MV-4-11 (cell line): ENCODE measurements around the gene TPR.
"Not testable (repeated sequence)": the region's sequence is repeated elsewhere in the genome, so short reads cannot be mapped to it uniquely, and the experiment has no call there.

Source experiments
- DNase-seq: peaks from one replicate; lab custom pipeline; 2025; lab: John Stamatoyannopoulos, UW

Gene TPR

DNA sequence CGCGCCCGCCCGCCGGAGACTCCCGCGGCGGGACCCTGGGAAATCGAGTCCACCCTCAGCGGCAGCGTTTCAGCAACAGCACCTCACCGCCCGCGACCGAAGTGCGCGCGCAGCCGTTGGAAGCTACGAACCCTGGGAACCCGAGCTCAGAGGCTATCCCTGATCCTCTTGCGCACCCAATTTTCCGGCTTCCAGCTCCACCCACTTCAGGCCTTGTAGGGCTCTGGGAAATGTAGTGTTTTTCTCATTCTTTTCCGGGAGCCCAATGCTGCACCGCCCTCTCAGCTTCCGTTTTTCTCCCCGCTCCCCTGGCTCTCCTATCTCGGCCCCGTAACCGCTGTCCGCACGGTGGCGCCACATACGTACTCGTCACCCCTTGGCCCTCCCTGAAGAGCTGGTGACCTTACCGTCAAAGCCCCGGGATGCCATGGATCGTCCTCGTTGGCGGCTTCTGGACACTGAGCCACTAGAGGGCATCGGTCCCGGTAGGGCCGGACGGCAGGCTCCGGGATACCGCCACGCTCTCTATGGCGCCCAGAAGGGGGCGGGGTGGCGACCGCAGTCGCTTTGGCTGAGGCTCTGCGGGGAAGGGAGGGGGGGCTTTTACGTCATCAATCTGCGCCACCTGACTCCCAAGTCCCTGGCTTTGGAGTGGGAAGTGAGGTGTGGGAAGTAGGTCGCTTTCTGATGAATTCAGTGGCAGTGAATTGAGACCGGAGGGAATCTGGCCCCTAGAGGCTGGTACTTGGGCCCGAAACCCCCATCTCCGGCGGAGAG lies at the start of gene TPR, which contains the start of gene ODR4:
TPR (minus strand) TSS at position 102 of the 777 bp plus-strand sequence. CDS start 225 bp downstream, outside the sequence.
ODR4 (plus strand) TSS at position 687 of the 777 bp plus-strand sequence. CDS start 3,948 bp downstream, outside the sequence.
- DNase-seq: peak; percentile 99

DNA sequence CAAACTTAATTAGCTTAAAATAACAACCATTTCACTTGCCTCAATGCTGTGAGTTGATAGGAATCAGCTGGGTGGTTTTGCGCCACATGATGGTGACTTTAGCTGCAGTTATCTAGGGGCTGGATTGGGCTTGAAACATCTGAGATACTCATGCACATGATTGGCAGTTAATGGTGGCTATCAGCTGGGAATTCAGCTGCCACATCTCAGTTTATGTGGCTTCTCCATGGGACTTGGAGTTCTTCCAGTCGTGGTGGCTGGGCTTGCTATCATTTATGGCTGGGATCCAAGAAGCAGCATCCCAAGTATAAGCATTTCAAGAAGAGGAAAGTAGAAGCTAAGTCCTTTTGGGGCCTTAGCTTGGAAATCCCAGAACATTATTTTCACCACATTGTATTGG lies 49.5 kb upstream of the TPR start:
- DNase-seq: no peak

DNA sequence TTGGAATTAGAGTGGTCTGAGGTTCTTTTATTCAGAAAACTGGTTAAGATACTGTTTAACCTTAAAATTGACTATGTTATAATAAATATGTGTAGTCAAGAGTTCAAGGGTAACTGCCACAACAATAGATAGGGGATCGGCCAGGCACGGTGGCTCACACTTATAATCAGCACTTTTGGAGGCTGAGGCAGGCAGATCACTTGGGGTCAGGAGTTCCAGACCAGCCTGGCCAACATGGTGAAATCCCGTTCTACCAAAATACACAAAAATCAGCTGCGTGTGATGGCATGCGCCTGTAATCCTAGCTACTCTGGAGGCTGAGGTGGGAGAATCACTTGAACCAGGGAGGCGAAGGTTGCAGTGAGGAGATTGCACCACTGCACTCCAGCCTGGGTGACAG lies 46.4 kb upstream of the TPR start:
- no peak for DNase-seq

DNA sequence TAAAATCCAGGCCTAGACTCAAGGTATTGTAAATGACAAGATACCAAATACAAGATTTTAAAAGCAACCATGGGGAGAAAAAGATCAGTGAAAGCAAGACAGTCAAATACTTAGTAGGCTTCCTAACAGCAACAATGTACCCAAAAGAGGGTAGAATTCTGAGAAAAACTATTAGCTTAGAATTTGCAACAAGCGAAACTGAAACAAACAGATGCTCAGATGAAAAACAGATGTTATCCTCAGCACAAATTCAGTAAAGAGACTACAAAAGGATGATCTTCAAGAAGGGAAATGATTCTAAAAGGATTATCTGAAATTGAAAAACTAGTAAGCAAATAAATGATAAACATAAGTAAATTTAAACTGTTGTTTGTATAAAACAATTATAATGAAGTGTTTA lies 45.9 kb upstream of the TPR start:
- DNase-seq: peak; percentile 62

DNA sequence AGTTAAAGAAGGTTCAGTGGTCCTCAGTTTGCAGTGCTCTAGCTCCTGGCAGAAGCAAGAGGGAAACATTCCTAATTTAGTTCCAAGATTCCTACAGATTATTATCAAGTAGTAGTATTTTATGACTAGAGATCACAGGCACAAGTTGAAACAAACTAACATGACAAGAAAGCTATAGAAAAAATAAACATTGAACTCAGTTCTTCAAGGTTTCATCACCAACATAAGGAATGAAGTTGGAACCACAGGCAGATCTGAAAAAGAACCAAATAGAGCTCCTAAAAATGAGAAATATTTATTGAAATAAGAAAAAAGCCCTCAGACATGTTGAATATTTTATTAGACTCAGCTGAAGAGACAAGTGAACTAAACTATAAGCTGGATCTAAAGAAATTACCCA lies 45.3 kb upstream of the TPR start:
- no peak for DNase-seq

DNA sequence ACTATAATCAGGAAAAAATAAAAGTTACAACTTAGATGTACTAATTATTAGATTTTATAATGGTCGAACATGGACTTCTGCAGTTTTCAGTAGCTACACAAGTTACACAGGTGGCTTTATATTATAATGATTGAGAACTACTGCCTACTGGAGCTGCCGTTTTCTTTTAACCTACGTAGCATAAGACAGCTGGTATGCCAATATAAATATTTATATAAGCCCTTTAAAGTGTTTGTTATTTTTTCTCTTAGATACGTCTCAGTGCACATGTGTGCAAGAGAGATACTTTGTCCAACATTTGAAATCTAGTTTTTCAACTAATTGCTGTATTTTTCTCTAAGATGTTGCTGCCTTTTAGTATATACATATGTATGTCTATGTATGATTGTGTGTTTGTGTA lies 43.5 kb upstream of the TPR start:
- no peak for DNase-seq

DNA sequence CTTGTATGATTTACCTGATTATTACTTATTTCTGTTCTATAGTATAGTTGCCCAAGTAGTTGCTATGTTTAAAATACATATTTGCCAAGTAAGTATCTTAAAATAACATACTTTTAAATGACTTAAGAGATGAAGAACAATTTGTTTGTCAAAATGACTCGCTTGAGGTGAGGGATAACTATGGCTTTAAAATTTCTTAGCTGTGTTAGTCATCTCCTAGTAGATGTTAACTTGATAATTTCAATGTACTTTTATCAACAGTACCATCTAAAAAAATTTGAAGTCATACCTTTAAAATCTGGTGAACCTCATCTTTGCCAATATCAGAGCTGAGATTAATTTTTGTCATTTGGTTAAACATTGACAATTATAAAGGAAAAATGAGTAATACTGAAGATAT lies 38.3 kb upstream of the TPR start:
- no peak for DNase-seq

DNA sequence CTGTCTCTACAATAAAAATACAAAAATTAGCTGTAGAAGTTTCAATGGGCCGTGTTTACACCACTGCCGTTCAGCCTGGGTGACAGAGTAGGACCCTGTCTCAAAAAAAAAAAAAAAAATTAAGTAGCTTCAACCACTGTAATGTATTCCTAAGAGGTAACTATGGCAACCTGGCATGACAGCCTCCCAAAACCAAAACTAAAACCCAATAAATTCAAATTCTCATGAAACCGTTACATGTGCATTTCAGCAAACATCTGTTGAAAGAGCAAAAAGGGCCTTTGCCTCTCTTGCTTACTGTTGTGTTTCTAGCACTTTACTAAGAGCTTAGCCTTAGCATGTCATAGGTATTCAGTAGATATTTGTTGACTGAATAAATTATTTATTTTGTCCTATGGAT lies 34.0 kb upstream of the TPR start:
- DNase-seq: no peak

DNA sequence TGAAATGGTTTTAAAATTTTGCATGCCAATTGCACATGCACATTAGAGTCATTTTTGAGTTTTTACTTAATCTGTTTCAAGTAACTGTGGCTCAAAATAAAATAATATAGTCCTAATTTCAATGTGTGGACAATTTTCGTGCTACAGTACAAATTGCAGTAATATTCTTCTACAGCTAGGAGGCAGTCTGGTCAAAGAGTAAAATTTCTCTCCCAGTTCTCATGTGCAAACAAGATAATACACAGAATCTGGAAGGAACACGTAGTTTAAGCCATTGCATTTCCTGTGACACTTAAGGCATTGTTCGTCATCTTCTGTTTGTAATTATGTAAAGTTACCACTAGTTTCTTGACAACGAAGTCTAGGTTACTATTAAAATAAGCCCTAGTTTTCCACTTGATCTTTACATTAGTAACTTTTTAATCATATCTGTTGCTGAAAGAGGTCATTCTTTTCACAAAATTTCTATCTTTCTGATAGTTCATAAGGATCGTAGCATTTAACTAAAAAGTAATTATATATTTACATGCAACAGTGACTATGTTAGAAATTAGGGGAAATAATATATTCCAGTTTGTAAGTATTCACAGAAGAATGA lies 29.5 kb upstream of the TPR start:
- peak; percentile 78 for DNase-seq

DNA sequence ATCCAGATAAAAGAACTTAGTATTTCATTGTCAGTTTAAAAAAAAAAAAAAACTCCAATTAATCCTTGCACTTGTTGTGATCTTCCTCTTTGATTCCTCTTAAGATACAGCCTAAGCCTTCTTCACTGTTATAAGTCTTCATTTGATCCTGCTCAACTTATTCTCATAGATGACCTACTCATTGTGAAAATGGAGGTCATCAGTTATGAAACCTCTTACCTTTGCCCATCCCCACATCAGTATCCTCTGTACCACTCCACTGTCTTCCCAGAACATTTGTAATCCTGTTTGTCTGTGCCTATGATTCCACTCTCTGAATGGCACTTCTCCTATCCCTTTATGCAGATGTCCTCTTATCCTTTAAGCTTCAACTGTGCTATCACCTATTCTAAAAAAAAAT lies 28.6 kb upstream of the TPR start:
- no peak for DNase-seq

DNA sequence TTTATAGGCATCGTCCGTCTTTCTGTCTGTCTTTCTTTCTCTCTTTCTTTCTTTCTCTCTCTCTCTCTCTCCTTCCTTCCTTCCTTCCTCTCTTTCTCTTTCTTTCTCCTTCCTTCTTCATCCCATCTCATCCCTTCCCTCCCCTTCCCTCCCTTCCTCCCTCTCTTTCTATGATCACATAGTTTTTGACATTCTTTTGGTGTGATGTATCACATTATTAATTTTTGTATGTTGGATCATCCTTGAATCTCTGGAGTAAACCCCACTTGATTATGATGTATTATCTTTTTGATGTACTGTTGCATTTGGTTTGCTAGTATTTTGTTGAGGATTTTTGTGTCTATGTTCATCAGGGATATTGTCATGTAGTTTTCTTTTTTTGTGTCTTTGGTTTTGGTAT lies 26.4 kb upstream of the TPR start:
- DNase-seq: not testable (repeated sequence)

DNA sequence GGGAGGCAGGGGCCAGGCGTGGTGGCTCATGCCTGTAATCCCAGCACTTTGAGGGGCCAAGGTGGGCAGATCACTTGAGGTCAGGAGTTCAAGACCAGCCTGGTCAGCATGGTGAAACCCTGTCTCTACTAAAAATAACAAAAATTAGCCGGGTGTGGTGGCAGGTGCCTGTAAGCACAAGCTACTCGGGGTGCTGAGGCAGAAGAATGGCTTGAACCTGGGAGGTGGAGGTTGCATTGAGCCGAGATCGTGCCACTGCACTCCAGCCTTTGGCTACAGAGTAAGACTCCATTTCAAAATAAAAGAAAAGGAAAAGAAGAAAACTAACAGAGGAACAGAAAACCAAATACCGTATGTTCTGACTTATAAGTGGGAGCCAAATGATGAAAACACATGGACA lies 17.7 kb upstream of the TPR start:
- DNase-seq: not testable (repeated sequence)

DNA sequence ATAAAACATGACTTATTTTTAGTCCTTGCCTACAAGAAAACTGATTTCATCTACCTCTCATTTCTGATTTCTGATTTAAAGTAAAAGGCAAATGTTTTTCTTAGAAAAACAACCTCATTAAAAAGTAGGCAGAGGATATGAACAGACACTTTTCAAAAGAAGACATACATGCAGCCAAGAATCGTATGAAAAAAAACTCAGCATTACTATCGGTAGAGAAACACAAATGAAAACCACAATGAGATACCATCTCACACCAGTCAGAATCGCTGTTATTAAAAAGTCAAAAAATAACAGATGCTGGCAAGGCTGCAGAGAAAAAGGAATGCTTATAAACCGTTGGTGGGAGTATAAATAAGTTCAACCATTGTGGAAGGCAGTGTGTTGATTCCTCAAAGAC lies 16.8 kb upstream of the TPR start:
- DNase-seq: no peak

DNA sequence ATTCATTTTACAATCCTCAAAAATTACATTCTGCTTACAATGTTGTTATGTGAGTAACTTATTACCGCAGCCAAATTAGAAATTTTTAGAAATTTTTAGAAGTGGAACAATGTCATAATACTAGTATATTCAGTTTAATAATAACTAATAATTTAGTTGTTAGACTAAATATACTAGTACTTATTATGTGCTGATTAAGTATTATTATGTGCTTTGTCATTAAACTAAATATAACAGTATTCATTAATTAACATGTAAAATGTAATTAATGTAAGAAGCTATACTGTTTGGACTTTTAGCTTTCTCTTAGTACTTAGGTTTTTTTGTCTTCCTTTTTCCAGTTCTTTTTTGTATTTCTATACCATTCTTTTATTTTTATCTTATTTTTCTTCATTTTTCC lies 15.9 kb upstream of the TPR start:
- DNase-seq: no peak

DNA sequence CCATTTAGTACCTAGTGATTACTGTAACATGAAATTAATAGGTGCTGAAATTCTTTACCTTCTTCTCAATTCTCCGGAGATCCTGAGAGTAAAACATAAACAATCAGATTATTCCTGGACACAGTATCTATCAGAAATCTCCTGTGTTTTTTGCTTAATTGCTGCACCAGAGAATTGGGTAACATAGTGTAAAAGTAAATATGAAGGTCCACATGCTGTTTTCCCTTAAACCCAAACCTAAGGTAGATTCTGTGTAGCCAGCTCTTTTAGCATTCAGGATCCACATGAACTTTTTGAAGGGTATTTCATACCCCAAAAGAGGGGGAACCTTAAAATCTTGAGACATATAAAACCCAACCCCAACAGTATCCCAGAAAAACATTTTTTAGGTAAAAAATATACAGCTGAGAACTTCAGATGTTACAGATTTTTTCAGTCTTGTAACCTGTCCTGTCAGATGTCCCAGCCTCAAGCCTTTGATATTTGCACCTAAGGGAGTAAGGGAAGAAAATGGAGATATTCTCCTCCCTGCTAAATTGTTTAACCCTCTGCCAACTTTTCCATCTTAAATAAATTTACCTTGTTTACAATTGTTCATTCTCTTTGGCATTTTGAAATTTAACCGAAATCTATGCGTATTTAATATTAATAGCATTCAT lies 11.8 kb upstream of the TPR start:
- DNase-seq: no peak

DNA sequence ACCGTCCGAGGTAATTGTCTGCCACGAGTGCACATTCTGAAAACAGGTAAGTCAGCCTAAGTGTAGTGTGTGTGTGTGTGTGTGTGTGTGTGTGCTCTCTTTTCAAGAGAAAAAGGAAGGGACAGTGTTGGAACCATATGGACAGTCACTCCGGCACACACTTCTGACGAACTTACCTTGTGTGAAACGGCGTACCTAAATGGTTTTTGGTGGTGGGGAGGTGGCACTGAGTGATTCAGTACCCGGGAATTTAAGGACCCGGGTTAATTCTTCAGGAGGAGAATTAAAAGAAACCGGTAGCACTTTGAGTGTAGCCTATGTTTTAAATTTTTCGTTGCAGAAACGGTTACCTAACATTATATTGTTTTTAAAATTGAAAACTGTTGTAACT lies 871 bp upstream of the TPR start:
- DNase-seq: no peak

DNA sequence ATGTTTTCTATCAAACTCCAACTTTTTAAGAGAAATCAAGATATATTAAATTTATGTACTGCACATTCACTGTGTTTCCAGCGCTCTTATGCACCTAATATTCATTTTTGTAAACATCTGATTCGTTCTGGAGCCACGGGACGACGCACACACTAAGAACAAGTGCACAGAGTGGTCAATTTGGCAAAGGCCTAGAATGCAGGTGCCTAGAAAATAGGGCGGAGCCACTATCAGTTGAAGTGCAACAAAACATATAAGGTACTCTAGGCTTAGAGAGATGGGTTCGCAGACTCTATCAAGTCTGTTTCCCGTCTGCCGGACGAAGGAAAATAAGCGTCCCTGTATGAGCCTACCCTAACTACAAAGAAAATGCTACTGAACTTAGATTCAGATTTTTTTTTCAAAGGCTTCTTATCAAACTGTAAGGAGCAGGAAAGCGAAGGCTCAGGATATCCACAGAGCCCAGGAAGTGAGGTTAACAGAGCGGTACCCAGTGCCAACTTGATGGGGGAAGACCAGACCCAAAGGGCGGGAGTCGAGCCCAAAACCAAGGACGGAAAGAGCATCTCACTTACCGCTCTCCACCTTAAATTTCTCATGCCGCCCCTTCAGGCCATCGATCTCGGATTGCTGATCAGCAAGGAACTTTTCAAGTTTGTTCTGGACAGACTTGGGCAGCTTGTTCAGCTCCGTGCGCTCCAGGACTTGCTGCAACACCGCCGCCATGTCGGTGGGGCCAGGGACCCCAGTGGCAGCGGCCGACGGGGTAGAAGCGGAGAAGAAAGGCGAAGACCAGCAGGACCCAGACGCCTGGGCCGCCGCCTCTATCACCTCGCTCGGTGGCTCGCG lies 526 bp downstream of the TPR start:
- DNase-seq: peak; percentile 33

DNA sequence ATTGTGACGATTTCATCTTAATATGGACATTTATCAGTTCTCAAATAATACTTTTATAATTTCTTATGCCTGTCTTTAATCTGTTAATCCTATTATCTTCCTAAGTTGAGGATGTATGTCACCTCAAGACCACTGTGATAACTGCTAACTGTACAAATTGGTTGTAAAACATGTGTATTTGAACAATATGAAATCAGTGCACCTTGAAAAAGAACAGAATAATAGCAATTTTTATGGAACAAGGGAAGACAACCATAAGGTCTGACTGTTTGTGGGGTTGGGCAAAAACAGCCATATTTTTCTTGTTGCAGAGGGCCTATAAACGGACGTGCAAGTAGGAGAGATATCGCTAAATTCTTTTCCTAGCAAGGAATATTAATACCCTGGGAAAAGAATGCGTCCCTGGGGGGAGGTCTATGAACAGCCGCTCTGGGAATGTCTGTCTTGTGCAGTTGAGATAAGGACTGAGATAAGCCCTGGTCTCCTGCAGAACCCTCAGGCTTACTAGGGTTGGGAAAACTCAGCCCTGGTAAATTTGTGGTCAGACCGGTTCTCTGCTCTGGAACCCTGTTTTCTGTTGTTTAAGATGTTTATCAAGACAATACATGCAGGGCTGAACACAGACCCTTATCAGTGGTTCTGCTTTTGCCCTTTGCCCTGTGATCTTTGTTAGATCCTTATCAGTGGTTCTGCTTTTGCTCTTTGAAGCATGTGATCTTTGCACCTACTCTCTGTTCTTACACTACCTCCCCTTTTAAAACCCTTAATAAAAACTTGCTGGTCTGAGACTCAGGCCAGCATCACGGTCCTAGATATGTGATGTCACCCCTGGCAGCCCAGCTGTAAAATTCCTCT lies 27.0 kb downstream of the TPR start:
- not testable (repeated sequence) for DNase-seq

DNA sequence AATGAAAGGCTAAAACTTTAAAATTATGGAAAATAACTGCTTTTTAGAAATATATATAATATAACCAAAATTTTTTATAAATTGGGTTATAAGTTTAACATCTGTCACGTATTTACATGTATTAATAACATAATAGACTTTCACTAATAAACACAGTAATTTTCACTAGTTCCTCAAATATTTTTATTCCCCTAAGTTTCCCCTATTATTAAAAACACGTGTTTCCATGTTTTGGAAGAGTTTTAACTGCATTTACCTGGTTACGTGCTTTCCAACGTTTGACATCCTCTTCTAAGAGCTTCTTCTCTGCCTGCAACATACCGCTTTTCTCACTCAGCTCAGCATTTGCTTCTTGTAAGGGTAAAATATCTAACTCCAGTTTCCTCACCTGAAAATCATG lies 34.3 kb downstream of the TPR start:
- no peak for DNase-seq

DNA sequence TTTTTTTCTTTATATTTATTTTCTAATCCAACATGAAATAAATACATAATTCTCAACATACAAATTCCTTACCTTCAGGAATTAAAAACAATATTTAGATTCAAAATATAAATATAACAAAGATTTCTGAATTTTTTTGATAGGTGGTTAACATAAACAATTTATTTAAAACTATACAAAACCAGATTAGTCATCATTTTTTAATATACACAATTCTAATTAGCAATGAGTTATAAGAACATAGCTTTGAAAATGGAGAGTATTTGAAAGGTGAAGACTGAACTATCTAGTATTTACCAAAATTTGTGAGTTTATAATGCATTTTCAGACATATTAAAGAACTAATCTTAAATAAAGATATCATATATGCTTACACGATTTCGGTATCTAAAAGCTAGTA lies 37.5 kb downstream of the TPR start:
- DNase-seq: no peak

DNA sequence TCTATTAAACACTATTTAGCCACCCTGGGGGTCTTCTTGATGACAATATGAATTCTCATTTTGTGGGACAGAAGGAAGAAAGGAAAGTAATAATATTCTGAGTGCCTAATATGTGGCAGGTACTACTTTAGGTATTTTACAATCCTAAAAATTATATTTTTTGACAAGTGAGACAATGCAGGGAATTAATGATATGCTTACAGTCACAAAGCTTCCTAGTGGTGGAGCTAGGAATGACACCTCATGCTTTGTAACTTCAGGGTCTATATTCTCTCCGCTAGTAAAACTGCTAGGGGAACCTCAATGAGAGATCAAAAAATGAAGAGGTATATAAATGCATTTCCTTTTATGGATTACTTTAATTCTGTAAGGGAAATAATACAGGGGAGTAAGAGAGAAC lies 44.3 kb downstream of the TPR start:
- no peak for DNase-seq
